Endothelial cell (in vitro differentiated cells): ENCODE results near the gene NR2C2. TPM values are rescaled to one million over a fixed set of nuclear protein-coding genes. Genes with fewer than 3 reads are reported as not detected.
A peak's percentile ranks its signal among the peaks of the same experiment; 100 is the strongest.

Experiments
- DNase-seq: peaks from one replicate; pipeline ENCODE4 v3.0.0; 2021; ENCODE audit warnings: low spot score
- H3K27ac Mint-ChIP-seq: one replicate; pipeline ENCODE4 v1.8.0; 2021; ENCODE audit warnings: mixed read lengths, inconsistent platforms; ENCODE audit not compliant: unreplicated experiment
- H3K27me3 Mint-ChIP-seq: one replicate; pipeline ENCODE4 v1.8.0; 2021; ENCODE audit warnings: mild to moderate bottlenecking, moderate library complexity, mixed read lengths, inconsistent platforms; ENCODE audit not compliant: unreplicated experiment
- H3K36me3 Mint-ChIP-seq: one replicate; pipeline ENCODE4 v1.8.0; 2021; ENCODE audit warnings: mild to moderate bottlenecking, low read depth, mixed read lengths, inconsistent platforms; ENCODE audit not compliant: unreplicated experiment
- H3K4me1 Mint-ChIP-seq: one replicate; pipeline ENCODE4 v1.8.0; 2021; ENCODE audit warnings: mild to moderate bottlenecking, mixed read lengths, inconsistent platforms; ENCODE audit not compliant: unreplicated experiment
- H3K4me3 Mint-ChIP-seq: one replicate; pipeline ENCODE4 v1.8.0; 2021; ENCODE audit warnings: mild to moderate bottlenecking, mixed read lengths, inconsistent platforms; ENCODE audit not compliant: unreplicated experiment
- H3K9me3 Mint-ChIP-seq: one replicate; pipeline ENCODE4 v1.8.0; 2021; ENCODE audit warnings: mixed read lengths, inconsistent platforms; ENCODE audit not compliant: unreplicated experiment
- total RNA-seq: library from RNA; stranded (reverse); fragmentation: NEBNext Ultra II Directional; extraction: Animal tissue kit (Norgen Biotek cat#: 25700); gene quantifications from one replicate; pipeline ENCODE4 v1.2.1, GENCODE V29; 2021; ENCODE audit not compliant: unreplicated experiment
- TF ChIP-seq, protein P1 (sequence below): fragments of 200-600 bp; sonication (generic); IDR thresholded peaks from one replicate; pipeline ENCODE4 v1.5.0; 2021; ENCODE audit warnings: antibody characterized with exemption; ENCODE audit not compliant: unreplicated experiment

Gene NR2C2
- total RNA-seq, 1 donor from 2014 or later, result 49.1 TPM

GRCh38 chr3:14969671-14970070, 22.3 kb downstream of the NR2C2 start:
- H3K4me1 Mint-ChIP-seq, result peaks cover 2% of the 10 kb centered on the region
- no peak overlapping the region for H3K4me3 Mint-ChIP-seq
- H3K27ac Mint-ChIP-seq, result no peak overlapping the region
- DNase-seq, result no peak
- H3K27me3 Mint-ChIP-seq, result no peaks in the 10 kb centered on the region
- H3K9me3 Mint-ChIP-seq, result no peaks in the 10 kb centered on the region
- H3K36me3 Mint-ChIP-seq, result peaks cover 35% of the 10 kb centered on the region
- TF ChIP-seq, protein P1, sequence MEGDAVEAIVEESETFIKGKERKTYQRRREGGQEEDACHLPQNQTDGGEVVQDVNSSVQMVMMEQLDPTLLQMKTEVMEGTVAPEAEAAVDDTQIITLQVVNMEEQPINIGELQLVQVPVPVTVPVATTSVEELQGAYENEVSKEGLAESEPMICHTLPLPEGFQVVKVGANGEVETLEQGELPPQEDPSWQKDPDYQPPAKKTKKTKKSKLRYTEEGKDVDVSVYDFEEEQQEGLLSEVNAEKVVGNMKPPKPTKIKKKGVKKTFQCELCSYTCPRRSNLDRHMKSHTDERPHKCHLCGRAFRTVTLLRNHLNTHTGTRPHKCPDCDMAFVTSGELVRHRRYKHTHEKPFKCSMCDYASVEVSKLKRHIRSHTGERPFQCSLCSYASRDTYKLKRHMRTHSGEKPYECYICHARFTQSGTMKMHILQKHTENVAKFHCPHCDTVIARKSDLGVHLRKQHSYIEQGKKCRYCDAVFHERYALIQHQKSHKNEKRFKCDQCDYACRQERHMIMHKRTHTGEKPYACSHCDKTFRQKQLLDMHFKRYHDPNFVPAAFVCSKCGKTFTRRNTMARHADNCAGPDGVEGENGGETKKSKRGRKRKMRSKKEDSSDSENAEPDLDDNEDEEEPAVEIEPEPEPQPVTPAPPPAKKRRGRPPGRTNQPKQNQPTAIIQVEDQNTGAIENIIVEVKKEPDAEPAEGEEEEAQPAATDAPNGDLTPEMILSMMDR, result no peak

GRCh38 chr3:14976317-14976716, 28.9 kb downstream of the NR2C2 start:
- Mint-ChIP-seq H3K27ac (peak overlapping the region; percentile 68), H3K9me3 (no peaks in the 10 kb centered on the region), H3K4me3 (no peak overlapping the region), H3K36me3 (peaks cover 26% of the 10 kb centered on the region), H3K27me3 (peaks cover 5% of the 10 kb centered on the region), H3K4me1 (peaks cover 44% of the 10 kb centered on the region)
- TF ChIP-seq, protein P1, result no peak
- no peak for DNase-seq

- TF ChIP-seq, protein P1, result no peak
- Mint-ChIP-seq H3K36me3 (peaks cover 6% of the 10 kb centered on the region), H3K9me3 (no peaks in the 10 kb centered on the region), H3K27me3 (peaks cover 5% of the 10 kb centered on the region), H3K4me3 (no peak overlapping the region), H3K27ac (no peak overlapping the region), H3K4me1 (peaks cover 34% of the 10 kb centered on the region)
- no peak for DNase-seq
Measured at GRCh38 chr3:14980689-14981088, 33.3 kb downstream of the NR2C2 start.

- no peak for DNase-seq
- H3K27me3 Mint-ChIP-seq, result no peaks in the 10 kb centered on the region
- H3K4me1 Mint-ChIP-seq, result peaks cover 2% of the 10 kb centered on the region
- H3K9me3 Mint-ChIP-seq, result no peaks in the 10 kb centered on the region
- TF ChIP-seq, protein P1, result no peak
- no peak overlapping the region for H3K27ac Mint-ChIP-seq
- H3K4me3 Mint-ChIP-seq, result no peak overlapping the region
- no peaks in the 10 kb centered on the region for H3K36me3 Mint-ChIP-seq
Measured at GRCh38 chr3:14984581-14985113, 37.3 kb downstream of the NR2C2 start.

DNA sequence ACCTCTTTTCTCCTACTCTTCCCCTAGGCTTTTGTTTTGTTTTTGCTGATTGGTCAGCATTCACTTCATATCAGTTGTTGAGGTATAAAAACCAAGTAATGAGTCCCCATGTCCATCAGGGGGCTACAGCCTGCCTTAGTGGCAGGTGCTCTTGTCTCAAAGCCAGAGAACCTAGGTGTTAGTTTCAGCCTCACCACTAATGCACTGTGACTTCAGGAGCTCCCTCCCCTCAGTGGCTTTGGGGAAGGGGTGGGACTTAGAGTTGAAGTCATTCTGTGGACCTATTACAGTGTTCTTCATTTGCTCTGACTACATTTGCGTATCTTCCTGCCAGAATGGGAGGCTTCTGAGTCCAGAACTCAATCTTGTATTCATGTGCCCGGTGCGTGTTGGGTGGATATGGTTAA, 41.6 kb downstream of the NR2C2 start:
- H3K4me1 Mint-ChIP-seq, result peaks cover 13% of the 10 kb centered on the region
- H3K27ac Mint-ChIP-seq, result no peak overlapping the region
- no peaks in the 10 kb centered on the region for H3K27me3 Mint-ChIP-seq
- no peak for DNase-seq
- no peaks in the 10 kb centered on the region for H3K9me3 Mint-ChIP-seq
- H3K4me3 Mint-ChIP-seq, result no peak overlapping the region
- no peaks in the 10 kb centered on the region for H3K36me3 Mint-ChIP-seq
- TF ChIP-seq, protein P1, result no peak
